Type B pancreatic cell (in vitro differentiated cells): ENCODE measurements around the gene OSTF1. TPM values are rescaled to one million over a fixed set of nuclear protein-coding genes. Genes with fewer than 3 reads are reported as not detected.

Source experiments
- DNase-seq: peaks from one replicate; pipeline ENCODE4 v3.0.0; 2021; ENCODE audit warnings: mixed read lengths; ENCODE audit not compliant: unreplicated experiment; ENCODE audit errors: extremely low spot score
- H3K27ac Mint-ChIP-seq: 2 replicates; pipeline ENCODE4 v1.8.0; 2021; ENCODE audit warnings: mild to moderate bottlenecking, mixed read lengths
- H3K27me3 Mint-ChIP-seq: 2 replicates; pipeline ENCODE4 v1.8.0; 2021; ENCODE audit warnings: mixed read lengths
- H3K36me3 Mint-ChIP-seq: 2 replicates; pipeline ENCODE4 v1.8.0; 2021; ENCODE audit warnings: mixed read lengths
- H3K4me1 Mint-ChIP-seq: one replicate; pipeline ENCODE4 v1.8.0; 2021; ENCODE audit warnings: mixed read lengths; ENCODE audit not compliant: unreplicated experiment
- H3K4me3 Mint-ChIP-seq: 2 replicates; pipeline ENCODE4 v1.8.0; 2021; ENCODE audit warnings: mild to moderate bottlenecking, mixed read lengths
- H3K9me3 Mint-ChIP-seq: 2 replicates; pipeline ENCODE4 v1.8.0; 2021; ENCODE audit warnings: mixed read lengths
- total RNA-seq: library from RNA; stranded (reverse); gene quantifications from 2 replicates; pipeline ENCODE4 v1.2.1, GENCODE V29; 2021; ENCODE audit warnings: low replicate concordance
- TF ChIP-seq, protein P1 (sequence below): fragments of 200-600 bp; sonication (generic); conservative IDR thresholded peaks from 2 replicates; pipeline ENCODE4 v1.5.0; 2021; ENCODE audit warnings: antibody characterized with exemption, mild to moderate bottlenecking

The OSTF1 gene
- total RNA-seq, 1 donor from 2014 or later: 18.3 TPM

DNA sequence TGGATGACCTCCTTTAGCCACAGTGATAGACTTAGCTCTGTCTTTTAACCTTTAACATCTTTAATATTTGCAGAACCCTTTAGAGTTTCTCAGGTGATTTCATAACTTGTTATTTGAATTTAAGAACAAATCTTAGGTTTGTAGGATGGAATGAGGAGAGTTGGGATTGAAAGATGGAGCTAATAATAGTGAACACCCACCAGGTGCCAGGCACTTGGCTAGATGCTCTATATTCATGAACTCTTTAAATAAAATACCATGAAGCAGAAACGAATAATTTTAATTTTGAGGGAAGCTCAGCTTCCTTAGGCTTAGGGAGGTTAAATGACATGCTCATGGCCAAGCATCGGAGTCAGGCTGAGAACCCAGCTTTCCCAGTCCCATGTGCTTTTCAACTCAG lies 40.8 kb upstream of the OSTF1 start:
- H3K4me3 Mint-ChIP-seq: no peak overlapping the region
- no peak overlapping the region for H3K27ac Mint-ChIP-seq
- DNase-seq: no peak
- H3K4me1 Mint-ChIP-seq: no peaks in the 10 kb centered on the region
- peaks cover 8% of the 10 kb centered on the region for H3K27me3 Mint-ChIP-seq
- TF ChIP-seq, protein P1, sequence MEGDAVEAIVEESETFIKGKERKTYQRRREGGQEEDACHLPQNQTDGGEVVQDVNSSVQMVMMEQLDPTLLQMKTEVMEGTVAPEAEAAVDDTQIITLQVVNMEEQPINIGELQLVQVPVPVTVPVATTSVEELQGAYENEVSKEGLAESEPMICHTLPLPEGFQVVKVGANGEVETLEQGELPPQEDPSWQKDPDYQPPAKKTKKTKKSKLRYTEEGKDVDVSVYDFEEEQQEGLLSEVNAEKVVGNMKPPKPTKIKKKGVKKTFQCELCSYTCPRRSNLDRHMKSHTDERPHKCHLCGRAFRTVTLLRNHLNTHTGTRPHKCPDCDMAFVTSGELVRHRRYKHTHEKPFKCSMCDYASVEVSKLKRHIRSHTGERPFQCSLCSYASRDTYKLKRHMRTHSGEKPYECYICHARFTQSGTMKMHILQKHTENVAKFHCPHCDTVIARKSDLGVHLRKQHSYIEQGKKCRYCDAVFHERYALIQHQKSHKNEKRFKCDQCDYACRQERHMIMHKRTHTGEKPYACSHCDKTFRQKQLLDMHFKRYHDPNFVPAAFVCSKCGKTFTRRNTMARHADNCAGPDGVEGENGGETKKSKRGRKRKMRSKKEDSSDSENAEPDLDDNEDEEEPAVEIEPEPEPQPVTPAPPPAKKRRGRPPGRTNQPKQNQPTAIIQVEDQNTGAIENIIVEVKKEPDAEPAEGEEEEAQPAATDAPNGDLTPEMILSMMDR: no peak
- H3K36me3 Mint-ChIP-seq: no peaks in the 10 kb centered on the region
- H3K9me3 Mint-ChIP-seq: no peaks in the 10 kb centered on the region

DNA sequence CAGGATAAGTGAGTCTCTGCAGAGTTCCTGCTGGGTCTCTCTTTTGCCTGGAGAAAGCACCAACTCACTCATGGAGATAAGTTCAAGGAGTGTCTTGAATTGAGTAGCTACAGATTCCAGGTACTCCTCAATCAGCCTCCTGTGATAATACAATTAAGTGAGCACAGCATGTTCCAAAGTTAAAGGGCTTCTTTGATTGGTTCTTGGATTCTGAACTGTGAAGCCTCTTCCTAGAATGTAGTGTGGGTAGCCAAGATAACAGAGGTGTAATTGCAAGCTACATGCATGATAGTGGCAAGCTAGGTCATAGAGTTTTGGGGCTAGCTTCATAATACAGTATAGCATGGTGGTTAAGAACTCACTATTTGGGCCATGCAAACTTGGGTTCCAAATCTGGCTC lies 37.0 kb upstream of the OSTF1 start:
- TF ChIP-seq, protein P1: no peak
- no peak overlapping the region for H3K4me3 Mint-ChIP-seq
- DNase-seq: no peak
- no peaks in the 10 kb centered on the region for H3K4me1 Mint-ChIP-seq
- no peaks in the 10 kb centered on the region for H3K36me3 Mint-ChIP-seq
- no peaks in the 10 kb centered on the region for H3K27me3 Mint-ChIP-seq
- H3K9me3 Mint-ChIP-seq: no peaks in the 10 kb centered on the region
- no peak overlapping the region for H3K27ac Mint-ChIP-seq

DNA sequence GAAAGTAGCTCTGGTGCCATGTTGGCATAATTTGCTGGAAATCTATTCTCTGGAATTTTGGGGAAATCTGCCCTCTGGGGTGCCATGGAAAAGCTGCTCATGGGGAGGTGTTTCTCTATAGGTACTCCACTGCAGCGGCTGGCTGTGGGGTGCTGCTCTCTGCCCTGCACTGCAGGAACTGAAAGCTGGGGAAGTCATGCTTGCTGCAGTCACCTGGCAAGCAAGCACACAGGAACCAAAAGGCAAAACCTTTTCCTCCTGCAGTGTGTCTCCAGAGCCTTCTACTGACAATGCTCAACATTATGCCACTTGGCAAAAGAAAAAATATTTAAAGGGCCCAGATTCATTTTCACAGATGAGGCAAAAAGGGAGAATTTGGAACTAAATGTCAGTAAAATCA lies 34.4 kb upstream of the OSTF1 start:
- H3K4me1 Mint-ChIP-seq: no peaks in the 10 kb centered on the region
- H3K9me3 Mint-ChIP-seq: no peaks in the 10 kb centered on the region
- H3K36me3 Mint-ChIP-seq: no peaks in the 10 kb centered on the region
- H3K27ac Mint-ChIP-seq: no peak overlapping the region
- DNase-seq: no peak
- no peak overlapping the region for H3K4me3 Mint-ChIP-seq
- TF ChIP-seq, protein P1: no peak
- H3K27me3 Mint-ChIP-seq: no peaks in the 10 kb centered on the region

- no peaks in the 10 kb centered on the region for H3K36me3 Mint-ChIP-seq
- no peaks in the 10 kb centered on the region for H3K27me3 Mint-ChIP-seq
- H3K4me1 Mint-ChIP-seq: no peaks in the 10 kb centered on the region
- no peaks in the 10 kb centered on the region for H3K9me3 Mint-ChIP-seq
- H3K27ac Mint-ChIP-seq: no peak overlapping the region
- H3K4me3 Mint-ChIP-seq: no peak overlapping the region
- TF ChIP-seq, protein P1: no peak
- no peak for DNase-seq
These were observed 33.8 kb upstream of the OSTF1 start for GRCh38 chr9:75054368-75055001.

GRCh38 chr9:75061169-75061568 lies 27.1 kb upstream of the OSTF1 start:
- Mint-ChIP-seq H3K9me3 (no peaks in the 10 kb centered on the region), H3K27ac (no peak overlapping the region), H3K4me1 (no peaks in the 10 kb centered on the region), H3K4me3 (no peak overlapping the region), H3K27me3 (no peaks in the 10 kb centered on the region), H3K36me3 (no peaks in the 10 kb centered on the region)
- no peak for DNase-seq
- TF ChIP-seq, protein P1: no peak
